ENCODE measurements around the gene COL20A1. TPM values are rescaled to one million over a fixed set of nuclear protein-coding genes. Genes with fewer than 3 reads are reported as not detected.

Gene COL20A1
- total RNA-seq, 1 donor from 2014 or later, result not detected

DNA sequence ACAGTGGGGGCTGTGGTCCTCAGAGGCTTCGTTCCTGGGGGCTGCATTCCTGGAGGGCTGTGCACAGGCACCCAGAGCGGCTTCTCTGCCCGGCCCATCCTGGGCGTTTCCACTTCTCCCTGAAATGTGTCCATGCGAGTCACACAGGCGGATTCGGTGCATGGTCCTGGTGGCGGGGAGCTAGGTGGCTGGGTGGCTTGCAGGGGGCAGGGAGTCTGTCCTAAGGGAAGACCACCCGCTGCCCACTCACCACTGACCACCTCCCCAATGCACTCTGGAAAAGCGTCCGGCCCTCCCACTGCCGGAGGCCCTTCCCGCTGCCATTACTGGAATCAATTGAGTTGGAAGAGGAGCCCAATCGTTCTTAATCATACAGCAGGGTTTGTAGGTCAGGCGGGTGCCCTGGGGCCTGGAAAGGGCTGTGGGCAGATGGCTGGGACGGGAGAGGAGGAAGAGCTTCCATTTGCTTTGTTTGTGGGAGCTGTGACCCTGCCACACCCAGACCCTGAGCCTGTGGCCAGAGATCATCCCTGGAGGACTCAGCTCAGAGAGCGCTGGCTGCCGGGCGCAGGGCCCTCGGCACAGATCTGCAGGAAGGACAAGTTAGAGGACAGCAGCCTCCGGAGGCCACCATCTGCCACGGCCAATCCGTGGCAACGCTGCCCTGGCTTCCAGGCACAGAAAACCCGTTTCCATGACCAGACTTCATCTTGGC is 61.8 kb downstream of the COL20A1 start:
- Mint-ChIP-seq H3K27me3 (ENCODE audit: unreplicated experiment) (peaks cover 8% of the 10 kb centered on the region), H3K4me1 (ENCODE audit: unreplicated experiment) (no peaks in the 10 kb centered on the region), H3K4me3 (ENCODE audit: unreplicated experiment) (no peak overlapping the region), H3K9me3 (ENCODE audit: unreplicated experiment) (no peaks in the 10 kb centered on the region), H3K36me3 (ENCODE audit: low read depth, unreplicated experiment) (peaks cover 4% of the 10 kb centered on the region), H3K27ac (ENCODE audit: unreplicated experiment) (peak overlapping the region; percentile 21)
- TF ChIP-seq, protein P1, sequence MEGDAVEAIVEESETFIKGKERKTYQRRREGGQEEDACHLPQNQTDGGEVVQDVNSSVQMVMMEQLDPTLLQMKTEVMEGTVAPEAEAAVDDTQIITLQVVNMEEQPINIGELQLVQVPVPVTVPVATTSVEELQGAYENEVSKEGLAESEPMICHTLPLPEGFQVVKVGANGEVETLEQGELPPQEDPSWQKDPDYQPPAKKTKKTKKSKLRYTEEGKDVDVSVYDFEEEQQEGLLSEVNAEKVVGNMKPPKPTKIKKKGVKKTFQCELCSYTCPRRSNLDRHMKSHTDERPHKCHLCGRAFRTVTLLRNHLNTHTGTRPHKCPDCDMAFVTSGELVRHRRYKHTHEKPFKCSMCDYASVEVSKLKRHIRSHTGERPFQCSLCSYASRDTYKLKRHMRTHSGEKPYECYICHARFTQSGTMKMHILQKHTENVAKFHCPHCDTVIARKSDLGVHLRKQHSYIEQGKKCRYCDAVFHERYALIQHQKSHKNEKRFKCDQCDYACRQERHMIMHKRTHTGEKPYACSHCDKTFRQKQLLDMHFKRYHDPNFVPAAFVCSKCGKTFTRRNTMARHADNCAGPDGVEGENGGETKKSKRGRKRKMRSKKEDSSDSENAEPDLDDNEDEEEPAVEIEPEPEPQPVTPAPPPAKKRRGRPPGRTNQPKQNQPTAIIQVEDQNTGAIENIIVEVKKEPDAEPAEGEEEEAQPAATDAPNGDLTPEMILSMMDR (IDR thresholded peaks at IDR 0.05; ENCODE audit: unreplicated experiment), result no peak
- DNase-seq (ENCODE audit: low spot score), result no peak

DNA sequence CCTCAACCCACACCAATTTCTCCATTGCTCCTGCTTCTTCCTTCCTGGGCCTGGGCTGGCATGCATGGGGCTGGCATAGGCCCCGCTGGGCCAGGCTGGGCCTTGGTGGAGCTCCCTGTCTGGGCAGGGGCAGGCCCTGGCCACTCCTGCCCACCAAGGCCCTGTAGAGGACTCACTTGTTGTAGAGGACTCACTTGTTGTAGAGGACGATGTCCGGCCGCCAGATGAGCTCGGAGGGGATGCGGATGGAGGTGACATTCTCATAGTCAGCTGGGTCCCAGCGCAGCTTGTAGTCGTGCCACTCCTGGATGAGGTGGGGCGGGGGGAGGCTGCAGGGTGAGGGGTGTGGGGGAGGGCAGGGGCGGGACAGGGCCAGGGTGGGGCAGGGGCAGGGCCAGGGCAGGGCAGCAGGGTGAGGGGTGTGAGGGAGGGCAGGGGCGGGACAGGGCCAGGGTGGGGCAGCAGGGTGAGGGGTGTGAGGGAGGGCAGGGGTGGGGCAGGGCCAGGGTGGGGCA is 62.9 kb downstream of the COL20A1 start:
- no peaks in the 10 kb centered on the region for H3K36me3 Mint-ChIP-seq (ENCODE audit: low read depth, unreplicated experiment)
- no peak for DNase-seq (ENCODE audit: low spot score)
- peaks cover 3% of the 10 kb centered on the region for H3K27me3 Mint-ChIP-seq (ENCODE audit: unreplicated experiment)
- no peaks in the 10 kb centered on the region for H3K4me1 Mint-ChIP-seq (ENCODE audit: unreplicated experiment)
- TF ChIP-seq, protein P1 (IDR thresholded peaks at IDR 0.05; ENCODE audit: unreplicated experiment), result no peak
- H3K9me3 Mint-ChIP-seq (ENCODE audit: unreplicated experiment), result no peaks in the 10 kb centered on the region
- H3K4me3 Mint-ChIP-seq (ENCODE audit: unreplicated experiment), result no peak overlapping the region
- no peak overlapping the region for H3K27ac Mint-ChIP-seq (ENCODE audit: unreplicated experiment)

DNA sequence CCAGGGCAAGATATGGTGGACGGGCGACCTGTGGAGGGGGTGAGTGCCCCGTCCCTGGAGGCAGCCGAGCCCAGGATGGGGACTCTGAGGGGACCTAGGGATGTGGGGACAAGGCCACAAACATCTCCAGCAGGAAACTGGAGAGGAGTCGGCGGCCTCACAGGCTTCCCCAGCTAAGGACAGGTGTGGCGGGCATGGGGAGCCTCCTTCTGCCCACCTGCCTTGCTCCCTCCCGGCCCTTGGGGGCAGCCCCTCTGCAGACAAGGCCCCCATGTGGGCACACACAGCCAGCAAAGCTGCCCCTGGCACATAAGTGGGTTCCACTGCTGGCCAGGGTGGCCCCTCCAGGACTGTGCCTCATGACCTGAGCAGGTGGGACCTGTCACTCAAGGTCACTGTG is 63.5 kb downstream of the COL20A1 start:
- no peak for DNase-seq (ENCODE audit: low spot score)
- Mint-ChIP-seq H3K9me3 (ENCODE audit: unreplicated experiment) (no peaks in the 10 kb centered on the region), H3K36me3 (ENCODE audit: low read depth, unreplicated experiment) (no peaks in the 10 kb centered on the region), H3K4me3 (ENCODE audit: unreplicated experiment) (no peak overlapping the region), H3K27ac (ENCODE audit: unreplicated experiment) (no peak overlapping the region), H3K27me3 (ENCODE audit: unreplicated experiment) (peaks cover 3% of the 10 kb centered on the region), H3K4me1 (ENCODE audit: unreplicated experiment) (no peaks in the 10 kb centered on the region)
- TF ChIP-seq, protein P1 (IDR thresholded peaks at IDR 0.05; ENCODE audit: unreplicated experiment), result no peak

DNA sequence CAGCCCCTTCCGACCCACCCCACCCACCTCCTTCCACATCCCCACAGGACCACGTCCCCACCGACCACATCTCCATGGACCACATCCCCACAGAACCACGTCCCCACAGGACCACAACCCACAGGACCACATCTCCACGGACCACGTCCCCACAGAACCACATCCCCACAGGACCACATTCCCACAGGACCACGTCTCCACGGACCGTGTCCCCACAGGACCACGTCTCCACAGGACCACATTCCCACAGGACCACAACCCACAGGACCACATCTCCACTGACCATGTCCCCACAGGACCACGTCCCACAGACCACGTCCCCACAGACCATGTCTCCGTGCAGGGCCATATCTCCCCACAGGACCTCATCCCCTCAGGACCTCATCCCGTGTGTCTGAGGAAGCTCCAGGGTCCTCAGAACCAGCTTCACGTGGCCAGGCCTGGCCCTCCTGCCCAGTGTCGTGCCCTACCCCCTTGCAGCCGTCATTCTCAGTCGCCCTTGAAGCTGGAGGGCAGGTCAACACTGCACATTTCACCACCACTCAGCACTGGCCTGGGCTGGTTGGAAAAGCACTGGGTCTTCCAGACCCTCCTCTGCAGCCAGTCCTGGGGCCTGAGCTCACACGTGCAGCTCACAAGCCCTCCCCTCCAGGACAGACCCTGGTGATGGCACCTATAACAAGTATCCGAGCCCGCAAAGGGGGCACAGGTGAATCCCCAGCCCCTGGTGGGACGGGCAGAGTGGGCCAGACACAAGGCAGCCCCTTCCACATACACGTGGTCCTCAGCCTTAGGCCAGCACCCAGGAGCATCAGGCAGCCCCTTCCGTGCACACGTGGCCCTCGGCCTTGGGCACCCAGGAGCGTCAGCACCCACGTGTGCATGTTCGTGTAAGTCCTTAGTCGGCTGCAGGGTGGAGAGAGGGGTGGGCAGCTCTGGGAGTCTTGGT is 64.2 kb downstream of the COL20A1 start:
- Mint-ChIP-seq H3K4me3 (ENCODE audit: unreplicated experiment) (no peak overlapping the region), H3K36me3 (ENCODE audit: low read depth, unreplicated experiment) (no peaks in the 10 kb centered on the region), H3K27ac (ENCODE audit: unreplicated experiment) (no peak overlapping the region), H3K27me3 (ENCODE audit: unreplicated experiment) (peaks cover 3% of the 10 kb centered on the region), H3K4me1 (ENCODE audit: unreplicated experiment) (no peaks in the 10 kb centered on the region), H3K9me3 (ENCODE audit: unreplicated experiment) (no peaks in the 10 kb centered on the region)
- TF ChIP-seq, protein P1 (IDR thresholded peaks at IDR 0.05; ENCODE audit: unreplicated experiment), result no peak
- no peak for DNase-seq (ENCODE audit: low spot score)
